ENCODE data around the gene LINGO3.
A peak's percentile ranks its signal among the peaks of the same experiment; 100 is the strongest.

LINGO3 gene

GRCh38 chr19:2291185-2291751 lies 16.7 kb downstream of the LINGO3 start:
- no peak overlapping the region for H3K4me3 ChIP-seq
- H3K4me1 ChIP-seq = no peaks in the 10 kb centered on the region; the same call in 1 of the 2 replicates
- in situ Hi-C loops (cut with MboI; ENCODE audit: low sequenced_read_pairs) = no loop called here
- H3K27me3 ChIP-seq (ENCODE audit: low read depth) = peaks cover 23% of the 10 kb centered on the region
- H3K36me3 ChIP-seq (replicated peaks) = no peaks in the 10 kb centered on the region
- no peaks in the 10 kb centered on the region for H3K9me3 ChIP-seq
- DNase-seq (ENCODE audit: low spot score in 2 of 2) = no peak

- Histone ChIP-seq H3K4me1 (no peaks in the 10 kb centered on the region; the same call in 1 of the 2 replicates), H3K36me3 (replicated peaks) (no peaks in the 10 kb centered on the region), H3K4me3 (no peak overlapping the region), H3K9me3 (no peaks in the 10 kb centered on the region), H3K27me3 (ENCODE audit: low read depth) (peaks cover 23% of the 10 kb centered on the region)
- in situ Hi-C loops (cut with MboI; ENCODE audit: low sequenced_read_pairs) = no loop called here
- no peak for DNase-seq (ENCODE audit: low spot score in 2 of 2)
Observed at GRCh38 chr19:2290441-2291184, 17.3 kb downstream of the LINGO3 start.

GRCh38 chr19:2289714-2290435 lies 18.1 kb downstream of the LINGO3 start:
- in situ Hi-C loops (cut with MboI; ENCODE audit: low sequenced_read_pairs) = no loop called here
- Histone ChIP-seq H3K4me3 (peak overlapping the region; percentile 16), H3K9me3 (no peaks in the 10 kb centered on the region), H3K27me3 (ENCODE audit: low read depth) (peaks cover 23% of the 10 kb centered on the region), H3K36me3 (replicated peaks) (no peaks in the 10 kb centered on the region), H3K4me1 (no peaks in the 10 kb centered on the region; the same call in 1 of the 2 replicates)
- DNase-seq (ENCODE audit: low spot score in 2 of 2) = peak in 1 of 2 experiments; percentile 56

- H3K9me3 ChIP-seq = no peaks in the 10 kb centered on the region
- in situ Hi-C loops (cut with MboI; ENCODE audit: low sequenced_read_pairs) = no loop called here
- DNase-seq (ENCODE audit: low spot score in 2 of 2) = no peak
- no peaks in the 10 kb centered on the region for H3K36me3 ChIP-seq (replicated peaks)
- H3K27me3 ChIP-seq (ENCODE audit: low read depth) = peaks cover 23% of the 10 kb centered on the region
- no peak overlapping the region; the same call in 1 of the 2 replicates for H3K4me3 ChIP-seq
- no peaks in the 10 kb centered on the region; the same call in 1 of the 2 replicates for H3K4me1 ChIP-seq
Observed at GRCh38 chr19:2288818-2289713, 18.9 kb downstream of the LINGO3 start.

- no peaks in the 10 kb centered on the region for H3K9me3 ChIP-seq
- H3K36me3 ChIP-seq (replicated peaks) = no peaks in the 10 kb centered on the region
- no peaks in the 10 kb centered on the region; the same call in 1 of the 2 replicates for H3K4me1 ChIP-seq
- no peak for DNase-seq (ENCODE audit: low spot score in 2 of 2)
- H3K4me3 ChIP-seq = no peak overlapping the region
- in situ Hi-C loops (cut with MboI; ENCODE audit: low sequenced_read_pairs) = no loop called here
- H3K27me3 ChIP-seq (ENCODE audit: low read depth) = peaks cover 23% of the 10 kb centered on the region
Observed at GRCh38 chr19:2288338-2288817, 19.6 kb downstream of the LINGO3 start.

GRCh38 chr19:2287585-2288337 lies 20.2 kb downstream of the LINGO3 start:
- DNase-seq (ENCODE audit: low spot score in 2 of 2) = no peak
- no peaks in the 10 kb centered on the region for H3K36me3 ChIP-seq (replicated peaks)
- H3K4me1 ChIP-seq = no peaks in the 10 kb centered on the region; the same call in 1 of the 2 replicates
- in situ Hi-C loops (cut with MboI; ENCODE audit: low sequenced_read_pairs) = no loop called here
- no peaks in the 10 kb centered on the region for H3K9me3 ChIP-seq
- H3K27me3 ChIP-seq (ENCODE audit: low read depth) = peaks cover 23% of the 10 kb centered on the region
- H3K4me3 ChIP-seq = no peak overlapping the region

GRCh38 chr19:2286402-2287140 lies 21.4 kb downstream of the LINGO3 start:
- Histone ChIP-seq H3K4me1 (no peaks in the 10 kb centered on the region; the same call in 1 of the 2 replicates), H3K27me3 (ENCODE audit: low read depth) (peaks cover 23% of the 10 kb centered on the region), H3K36me3 (replicated peaks) (no peaks in the 10 kb centered on the region), H3K9me3 (no peaks in the 10 kb centered on the region), H3K4me3 (no peak overlapping the region)
- in situ Hi-C loops (cut with MboI; ENCODE audit: low sequenced_read_pairs) = no loop called here
- DNase-seq (ENCODE audit: low spot score in 2 of 2) = no peak

- DNase-seq (ENCODE audit: low spot score in 2 of 2) = no peak
- Histone ChIP-seq H3K4me1 (no peaks in the 10 kb centered on the region), H3K27me3 (ENCODE audit: low read depth) (peaks cover 5% of the 10 kb centered on the region; the same call in 1 of the 2 replicates), H3K36me3 (replicated peaks) (no peaks in the 10 kb centered on the region), H3K9me3 (no peaks in the 10 kb centered on the region), H3K4me3 (no peak overlapping the region)
- in situ Hi-C loops (cut with MboI; ENCODE audit: low sequenced_read_pairs) = no loop called here
Observed at GRCh38 chr19:2283835-2284507, 24.0 kb downstream of the LINGO3 start.

- Histone ChIP-seq H3K27me3 (ENCODE audit: low read depth) (no peaks in the 10 kb centered on the region; the same call in 1 of the 2 replicates), H3K4me3 (no peak overlapping the region), H3K36me3 (replicated peaks) (no peaks in the 10 kb centered on the region), H3K9me3 (no peaks in the 10 kb centered on the region), H3K4me1 (no peaks in the 10 kb centered on the region)
- in situ Hi-C loops (cut with MboI; ENCODE audit: low sequenced_read_pairs) = no loop called here
- no peak for DNase-seq (ENCODE audit: low spot score in 2 of 2)
Observed at GRCh38 chr19:2282862-2283237, 25.1 kb downstream of the LINGO3 start.

GRCh38 chr19:2282062-2282861 lies 25.7 kb downstream of the LINGO3 start, which contains the start of gene PEAK3:
PEAK3 (minus strand) TSS chr19:2282175; CDS start chr19:2280931, 1,244 bp downstream.
- DNase-seq (ENCODE audit: low spot score in 2 of 2) = peak in 1 of 2 experiments; percentile 47
- Histone ChIP-seq H3K4me3 (no peak within 1 kb of the TSS), H3K27me3 (ENCODE audit: low read depth) (no peaks in the 10 kb centered on the region; the same call in 1 of the 2 replicates), H3K36me3 (replicated peaks) (no peaks in the 10 kb centered on the region), H3K4me1 (no peaks in the 10 kb centered on the region), H3K9me3 (no peaks in the 10 kb centered on the region)
- in situ Hi-C loops (cut with MboI; ENCODE audit: low sequenced_read_pairs) = no loop called here
